Adrenal gland (tissue), 5 donors: ENCODE measurements around the gene IL1RAP.

ENCODE experiments used
- POLR2A ChIP-seq, 2 donors: fragments of 450-650 bp; IDR thresholded peaks; one replicate each; pipeline ENCODE4 v1.6.1; 2017; ENCODE audit warnings: antibody characterized with exemption in 2 of 2, mild to moderate bottlenecking in 2 of 2, moderate library complexity in 1 of 2
- TF ChIP-seq, protein P1 (sequence below), 6 experiments: fragments of 450-650 bp in 4 of 6; fragments of 200-600 bp in 2 of 6; sonication (generic) in 1 of 6; IDR thresholded peaks; 1 replicate in 5 of 6; 2 replicates in 1 of 6; pipeline versions ENCODE4 v1.5.1 to v1.8.0; 2016 to 2021; ENCODE audit warnings: antibody characterized with exemption in 6 of 6, mild to moderate bottlenecking in 2 of 6, moderate library complexity in 1 of 6
- donor health status: DM: no; HTN: no; CAD: no.

GRCh38 chr3:190690246-190690645 is 176.4 kb downstream of the IL1RAP start:
- TF ChIP-seq, protein P1, sequence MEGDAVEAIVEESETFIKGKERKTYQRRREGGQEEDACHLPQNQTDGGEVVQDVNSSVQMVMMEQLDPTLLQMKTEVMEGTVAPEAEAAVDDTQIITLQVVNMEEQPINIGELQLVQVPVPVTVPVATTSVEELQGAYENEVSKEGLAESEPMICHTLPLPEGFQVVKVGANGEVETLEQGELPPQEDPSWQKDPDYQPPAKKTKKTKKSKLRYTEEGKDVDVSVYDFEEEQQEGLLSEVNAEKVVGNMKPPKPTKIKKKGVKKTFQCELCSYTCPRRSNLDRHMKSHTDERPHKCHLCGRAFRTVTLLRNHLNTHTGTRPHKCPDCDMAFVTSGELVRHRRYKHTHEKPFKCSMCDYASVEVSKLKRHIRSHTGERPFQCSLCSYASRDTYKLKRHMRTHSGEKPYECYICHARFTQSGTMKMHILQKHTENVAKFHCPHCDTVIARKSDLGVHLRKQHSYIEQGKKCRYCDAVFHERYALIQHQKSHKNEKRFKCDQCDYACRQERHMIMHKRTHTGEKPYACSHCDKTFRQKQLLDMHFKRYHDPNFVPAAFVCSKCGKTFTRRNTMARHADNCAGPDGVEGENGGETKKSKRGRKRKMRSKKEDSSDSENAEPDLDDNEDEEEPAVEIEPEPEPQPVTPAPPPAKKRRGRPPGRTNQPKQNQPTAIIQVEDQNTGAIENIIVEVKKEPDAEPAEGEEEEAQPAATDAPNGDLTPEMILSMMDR (IDR thresholded peaks at IDR 0.05): no peak
- TF ChIP-seq POLR2A (IDR thresholded peaks at IDR 0.05): no peak
